OCI-LY1 (cell line): ENCODE results near the gene PCGF3.

Experiments
- CTCF ChIP-seq: fragments of 200-600 bp; sonication (generic), shearing (Covaris generic); IDR thresholded peaks from 2 replicates; pipeline ENCODE4 v1.5.1; 2017; ENCODE audit warnings: mild to moderate bottlenecking, antibody characterized with exemption, low read length, moderate library complexity, mixed read lengths
- EZH2 ChIP-seq: fragments of 200-600 bp; sonication (generic), shearing (Covaris generic); IDR thresholded peaks from 2 replicates; pipeline ENCODE4 v1.8.0; 2017; ENCODE audit warnings: borderline replicate concordance, mixed run types, mild to moderate bottlenecking, antibody characterized with exemption, low read length, moderate library complexity, mixed read lengths

DNA sequence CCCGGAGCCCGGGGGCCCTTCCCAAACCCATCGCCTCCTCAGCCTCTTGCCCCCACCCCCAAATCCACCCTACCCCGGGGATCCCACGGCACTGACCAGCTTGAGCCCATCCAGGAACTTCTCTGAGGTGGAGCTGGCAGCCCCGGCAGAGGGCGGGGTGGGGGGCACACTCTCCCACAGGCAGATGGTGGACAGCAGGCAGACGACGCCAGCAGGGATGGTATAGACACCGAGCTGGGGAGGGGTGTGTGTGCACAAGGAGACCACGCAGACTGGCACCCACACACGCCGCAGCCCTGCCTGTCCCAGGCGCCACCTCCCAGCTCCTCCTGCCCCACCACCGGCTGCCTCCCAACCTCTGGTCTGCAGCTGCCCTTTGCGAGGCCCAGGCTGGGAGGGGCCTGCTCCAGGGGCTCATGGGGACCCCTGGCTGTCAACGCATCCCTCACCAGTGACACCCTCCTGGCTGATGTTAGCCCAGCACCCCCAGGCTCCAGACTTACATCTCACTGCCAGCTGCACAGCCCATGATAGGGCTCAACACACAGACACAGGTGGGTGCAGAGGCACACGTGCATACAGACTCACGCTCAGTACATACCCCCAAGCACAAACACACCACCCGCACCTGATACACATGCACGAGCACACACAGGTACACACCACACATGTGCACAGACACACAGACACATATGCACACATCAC, 20.9 kb upstream of the PCGF3 start:
- TF ChIP-seq CTCF (no peak), EZH2 (no peak)
